OCI-LY3 (cell line): Measurements from ENCODE around the gene CRMP1.

Experiments used
- EZH2phosphoT487 ChIP-seq: fragments of 200-600 bp; shearing (Covaris generic); IDR thresholded peaks from 2 replicates; pipeline ENCODE4 v1.6.1; 2018; ENCODE audit warnings: antibody characterized with exemption, mixed run types, low read depth
- TF ChIP-seq, protein P1 (sequence below): fragments of 200-600, 300-600 bp; sonication (generic); IDR thresholded peaks from 2 replicates; pipeline ENCODE4 v1.5.1; 2014; ENCODE audit warnings: antibody characterized with exemption, low read length, low read depth

GRCh38 chr4:5890063-5890727 lies 2.7 kb downstream of the CRMP1 start:
- TF ChIP-seq, protein P1, sequence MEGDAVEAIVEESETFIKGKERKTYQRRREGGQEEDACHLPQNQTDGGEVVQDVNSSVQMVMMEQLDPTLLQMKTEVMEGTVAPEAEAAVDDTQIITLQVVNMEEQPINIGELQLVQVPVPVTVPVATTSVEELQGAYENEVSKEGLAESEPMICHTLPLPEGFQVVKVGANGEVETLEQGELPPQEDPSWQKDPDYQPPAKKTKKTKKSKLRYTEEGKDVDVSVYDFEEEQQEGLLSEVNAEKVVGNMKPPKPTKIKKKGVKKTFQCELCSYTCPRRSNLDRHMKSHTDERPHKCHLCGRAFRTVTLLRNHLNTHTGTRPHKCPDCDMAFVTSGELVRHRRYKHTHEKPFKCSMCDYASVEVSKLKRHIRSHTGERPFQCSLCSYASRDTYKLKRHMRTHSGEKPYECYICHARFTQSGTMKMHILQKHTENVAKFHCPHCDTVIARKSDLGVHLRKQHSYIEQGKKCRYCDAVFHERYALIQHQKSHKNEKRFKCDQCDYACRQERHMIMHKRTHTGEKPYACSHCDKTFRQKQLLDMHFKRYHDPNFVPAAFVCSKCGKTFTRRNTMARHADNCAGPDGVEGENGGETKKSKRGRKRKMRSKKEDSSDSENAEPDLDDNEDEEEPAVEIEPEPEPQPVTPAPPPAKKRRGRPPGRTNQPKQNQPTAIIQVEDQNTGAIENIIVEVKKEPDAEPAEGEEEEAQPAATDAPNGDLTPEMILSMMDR, result no peak
- TF ChIP-seq EZH2phosphoT487, result no peak
